ENCODE results near the gene FOXQ1.

DNA sequence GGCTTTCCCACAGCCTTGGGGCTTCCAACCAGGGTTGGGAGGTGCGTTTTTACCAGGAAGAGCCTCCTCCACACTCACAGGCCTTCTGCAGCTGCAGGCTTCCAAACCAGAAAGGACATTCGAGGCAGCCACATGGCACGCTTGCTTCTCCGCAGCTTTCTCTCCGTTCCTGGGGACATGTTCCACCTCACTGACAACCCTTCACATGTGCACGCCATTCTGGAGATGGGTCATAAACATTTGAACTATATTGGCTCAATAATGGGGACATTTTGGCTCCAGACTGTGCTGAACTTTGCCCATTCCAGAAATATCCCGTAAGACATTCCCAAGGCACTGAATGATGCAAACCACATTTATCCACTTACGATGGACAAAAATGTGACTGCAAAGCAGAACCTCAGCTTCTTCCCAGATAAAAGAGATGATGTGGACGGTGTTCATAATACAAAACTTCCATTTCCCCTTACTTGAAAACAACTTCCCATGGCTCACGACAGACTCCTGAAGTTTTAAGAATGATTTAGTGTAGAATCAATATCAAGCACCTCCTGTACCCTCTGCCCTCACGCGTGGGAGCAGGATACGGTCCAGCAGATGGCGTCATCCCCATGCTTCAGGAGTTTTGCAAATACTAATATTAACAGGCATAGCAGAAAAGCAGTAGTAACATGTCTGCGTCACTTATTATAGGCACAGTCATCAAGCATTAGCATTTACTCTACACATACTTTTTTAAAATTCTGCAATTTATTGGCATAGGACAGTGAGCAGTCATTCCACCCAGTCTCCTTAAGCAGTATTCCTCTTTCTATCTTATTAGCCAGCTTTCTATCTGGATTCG lies 52.1 kb downstream of the FOXQ1 start:
- TF ChIP-seq, protein P1, sequence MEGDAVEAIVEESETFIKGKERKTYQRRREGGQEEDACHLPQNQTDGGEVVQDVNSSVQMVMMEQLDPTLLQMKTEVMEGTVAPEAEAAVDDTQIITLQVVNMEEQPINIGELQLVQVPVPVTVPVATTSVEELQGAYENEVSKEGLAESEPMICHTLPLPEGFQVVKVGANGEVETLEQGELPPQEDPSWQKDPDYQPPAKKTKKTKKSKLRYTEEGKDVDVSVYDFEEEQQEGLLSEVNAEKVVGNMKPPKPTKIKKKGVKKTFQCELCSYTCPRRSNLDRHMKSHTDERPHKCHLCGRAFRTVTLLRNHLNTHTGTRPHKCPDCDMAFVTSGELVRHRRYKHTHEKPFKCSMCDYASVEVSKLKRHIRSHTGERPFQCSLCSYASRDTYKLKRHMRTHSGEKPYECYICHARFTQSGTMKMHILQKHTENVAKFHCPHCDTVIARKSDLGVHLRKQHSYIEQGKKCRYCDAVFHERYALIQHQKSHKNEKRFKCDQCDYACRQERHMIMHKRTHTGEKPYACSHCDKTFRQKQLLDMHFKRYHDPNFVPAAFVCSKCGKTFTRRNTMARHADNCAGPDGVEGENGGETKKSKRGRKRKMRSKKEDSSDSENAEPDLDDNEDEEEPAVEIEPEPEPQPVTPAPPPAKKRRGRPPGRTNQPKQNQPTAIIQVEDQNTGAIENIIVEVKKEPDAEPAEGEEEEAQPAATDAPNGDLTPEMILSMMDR (IDR thresholded peaks at IDR 0.05): peak in 1 of 4 experiments; percentile 7
- TF ChIP-seq POLR2AphosphoS5 (IDR thresholded peaks at IDR 0.05): no peak
- no peak for TF ChIP-seq POLR2A (IDR thresholded peaks at IDR 0.05)

All from prostate gland (tissue), 2 donors.